ENCODE measurements around the gene ZNF451.
A peak's percentile ranks its signal among the peaks of the same experiment; 100 is the strongest.

The ZNF451 gene

GRCh38 chr6:57162028-57162427 is 72.0 kb downstream of the ZNF451 start:
- no peak overlapping the region for H3K4me3 ChIP-seq (ENCODE audit: low read length)
- no peaks in the 10 kb centered on the region for H3K9me3 ChIP-seq (ENCODE audit: insufficient read depth, low read depth, low read length)
- H3K4me1 ChIP-seq (ENCODE audit: insufficient read depth, low read length) = no peaks in the 10 kb centered on the region
- H3K27me3 ChIP-seq (ENCODE audit: insufficient read depth, low read length) = no peaks in the 10 kb centered on the region
- H3K36me3 ChIP-seq (ENCODE audit: insufficient read depth, low read depth, low read length) = peaks cover 27% of the 10 kb centered on the region
- H3K27ac ChIP-seq (ENCODE audit: low read length) = no peak overlapping the region
- no peak overlapping the region for H3K9ac ChIP-seq (ENCODE audit: low read depth, low read length)

- H3K4me3 ChIP-seq (ENCODE audit: low read length) = no peak overlapping the region
- peaks cover 32% of the 10 kb centered on the region for H3K36me3 ChIP-seq (ENCODE audit: insufficient read depth, low read depth, low read length)
- no peaks in the 10 kb centered on the region for H3K4me1 ChIP-seq (ENCODE audit: insufficient read depth, low read length)
- no peaks in the 10 kb centered on the region for H3K27me3 ChIP-seq (ENCODE audit: insufficient read depth, low read length)
- H3K9me3 ChIP-seq (ENCODE audit: insufficient read depth, low read depth, low read length) = no peaks in the 10 kb centered on the region
- no peak overlapping the region for H3K9ac ChIP-seq (ENCODE audit: low read depth, low read length)
- H3K27ac ChIP-seq (ENCODE audit: low read length) = no peak overlapping the region
Observed at GRCh38 chr6:57162516-57162915, 72.5 kb downstream of the ZNF451 start.

DNA sequence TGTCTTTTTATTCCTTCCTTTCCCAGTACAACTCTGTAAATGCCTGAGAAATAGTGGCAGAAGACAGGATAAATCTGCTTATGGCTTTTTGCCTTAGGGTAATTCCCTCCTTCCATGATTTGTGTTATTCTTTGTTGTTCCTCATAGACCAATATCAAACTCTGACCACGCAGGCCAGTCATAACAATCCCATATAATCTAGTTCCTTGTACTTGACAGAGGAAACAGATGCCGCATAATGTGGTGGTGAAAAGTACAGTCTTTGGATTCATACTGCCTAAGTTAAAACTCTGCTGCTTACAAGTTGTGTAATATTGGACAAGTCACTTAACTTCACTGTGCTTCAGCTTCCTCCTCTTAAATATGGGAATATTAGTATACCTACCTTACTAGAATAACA is 74.0 kb downstream of the ZNF451 start:
- peaks cover 35% of the 10 kb centered on the region for H3K36me3 ChIP-seq (ENCODE audit: insufficient read depth, low read depth, low read length)
- no peaks in the 10 kb centered on the region for H3K27me3 ChIP-seq (ENCODE audit: insufficient read depth, low read length)
- H3K9ac ChIP-seq (ENCODE audit: low read depth, low read length) = no peak overlapping the region
- no peak overlapping the region for H3K4me3 ChIP-seq (ENCODE audit: low read length)
- H3K4me1 ChIP-seq (ENCODE audit: insufficient read depth, low read length) = no peaks in the 10 kb centered on the region
- H3K9me3 ChIP-seq (ENCODE audit: insufficient read depth, low read depth, low read length) = no peaks in the 10 kb centered on the region
- H3K27ac ChIP-seq (ENCODE audit: low read length) = no peak overlapping the region

DNA sequence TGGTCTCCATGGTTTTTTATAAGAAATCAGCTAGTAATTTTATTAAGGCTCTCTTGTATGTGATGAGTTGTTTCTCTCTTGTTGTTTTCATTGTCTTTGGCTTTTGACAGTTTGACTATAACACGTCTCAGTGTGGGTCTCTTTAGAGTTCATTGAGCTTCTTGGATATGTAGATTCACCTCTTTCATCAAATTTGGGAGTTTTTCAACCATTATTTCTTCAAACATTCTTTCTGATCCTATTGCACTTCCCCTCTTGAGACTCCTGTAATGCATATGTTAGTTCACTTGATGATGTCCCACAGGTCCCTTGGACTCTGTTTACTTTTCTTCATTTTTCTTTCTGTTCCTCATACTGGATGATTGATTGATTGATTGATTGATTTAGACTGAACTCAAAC is 75.1 kb downstream of the ZNF451 start:
- peaks cover 35% of the 10 kb centered on the region for H3K36me3 ChIP-seq (ENCODE audit: insufficient read depth, low read depth, low read length)
- H3K27me3 ChIP-seq (ENCODE audit: insufficient read depth, low read length) = no peaks in the 10 kb centered on the region
- H3K4me3 ChIP-seq (ENCODE audit: low read length) = no peak overlapping the region
- no peaks in the 10 kb centered on the region for H3K9me3 ChIP-seq (ENCODE audit: insufficient read depth, low read depth, low read length)
- no peak overlapping the region for H3K27ac ChIP-seq (ENCODE audit: low read length)
- H3K9ac ChIP-seq (ENCODE audit: low read depth, low read length) = no peak overlapping the region
- H3K4me1 ChIP-seq (ENCODE audit: insufficient read depth, low read length) = no peaks in the 10 kb centered on the region

DNA sequence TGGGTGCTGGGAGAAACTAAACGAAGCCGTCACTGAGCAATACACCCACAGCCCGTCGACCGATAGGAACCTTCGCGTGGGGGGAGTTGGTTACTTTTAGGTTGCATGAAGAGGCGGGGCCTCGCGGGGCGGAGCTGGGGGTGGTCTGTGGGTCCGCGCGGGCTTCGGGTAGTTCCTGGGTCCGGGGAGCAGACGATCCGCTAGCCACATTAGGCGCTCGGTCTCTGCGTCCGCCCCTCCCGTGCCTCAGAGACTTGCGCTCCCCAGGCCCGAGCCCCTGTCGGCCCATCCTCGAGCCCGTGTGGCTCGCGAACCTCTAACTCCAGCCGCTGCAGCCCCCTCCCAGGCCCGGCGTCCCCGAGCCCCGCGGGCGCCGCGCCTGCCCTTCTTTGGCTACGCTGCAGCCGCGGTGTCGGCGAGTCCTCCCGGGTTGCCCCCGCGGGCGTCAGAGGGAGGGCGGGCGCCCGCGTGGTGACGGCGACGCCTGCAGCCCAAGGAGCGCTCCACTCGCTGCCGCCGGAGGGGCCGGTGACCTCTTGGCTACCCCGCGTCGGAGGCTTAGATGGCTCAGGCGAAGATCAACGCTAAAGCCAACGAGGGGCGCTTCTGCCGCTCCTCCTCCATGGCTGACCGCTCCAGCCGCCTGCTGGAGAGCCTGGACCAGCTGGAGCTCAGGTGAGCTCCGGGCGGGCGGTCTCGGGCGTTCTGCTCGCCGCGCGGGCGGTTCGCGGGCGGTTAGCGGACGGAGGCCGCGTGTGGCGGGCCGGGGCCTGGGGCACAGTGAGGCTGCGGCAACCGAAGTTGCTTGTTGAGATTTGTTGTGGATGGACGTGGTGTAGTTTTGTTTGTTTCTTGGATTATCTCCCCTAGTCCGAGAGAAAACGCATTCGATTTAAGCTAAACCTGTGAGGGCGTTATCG is 82.4 kb downstream of the ZNF451 start, which contains the start of gene BAG2:
Gene BAG2, plus strand, starts transcription at position 191 of the 920 bp plus-strand sequence. Its CDS starts 372 bp downstream, at position 563.
- Histone ChIP-seq H3K9ac (ENCODE audit: low read depth, low read length) (peak within 1 kb of the TSS; percentile 82), H3K4me3 (ENCODE audit: low read length) (peak within 1 kb of the TSS; percentile 86), H3K36me3 (ENCODE audit: insufficient read depth, low read depth, low read length) (peaks cover 4% of the 10 kb centered on the region), H3K4me1 (ENCODE audit: insufficient read depth, low read length) (peaks cover 12% of the 10 kb centered on the region; the same call in 1 of the 2 replicates), H3K9me3 (ENCODE audit: insufficient read depth, low read depth, low read length) (no peaks in the 10 kb centered on the region), H3K27ac (ENCODE audit: low read length) (no peak within 1 kb of the TSS), H3K27me3 (ENCODE audit: insufficient read depth, low read length) (peaks cover 14% of the 10 kb centered on the region)

GRCh38 chr6:57173056-57173885 is 83.3 kb downstream of the ZNF451 start:
- Histone ChIP-seq H3K9ac (ENCODE audit: low read depth, low read length) (peak overlapping the region; percentile 82), H3K27me3 (ENCODE audit: insufficient read depth, low read length) (peaks cover 14% of the 10 kb centered on the region), H3K4me3 (ENCODE audit: low read length) (peak overlapping the region; percentile 86), H3K4me1 (ENCODE audit: insufficient read depth, low read length) (peaks cover 12% of the 10 kb centered on the region; the same call in 1 of the 2 replicates), H3K9me3 (ENCODE audit: insufficient read depth, low read depth, low read length) (no peaks in the 10 kb centered on the region), H3K27ac (ENCODE audit: low read length) (no peak overlapping the region), H3K36me3 (ENCODE audit: insufficient read depth, low read depth, low read length) (no peaks in the 10 kb centered on the region; the same call in 1 of the 2 replicates)

DNA sequence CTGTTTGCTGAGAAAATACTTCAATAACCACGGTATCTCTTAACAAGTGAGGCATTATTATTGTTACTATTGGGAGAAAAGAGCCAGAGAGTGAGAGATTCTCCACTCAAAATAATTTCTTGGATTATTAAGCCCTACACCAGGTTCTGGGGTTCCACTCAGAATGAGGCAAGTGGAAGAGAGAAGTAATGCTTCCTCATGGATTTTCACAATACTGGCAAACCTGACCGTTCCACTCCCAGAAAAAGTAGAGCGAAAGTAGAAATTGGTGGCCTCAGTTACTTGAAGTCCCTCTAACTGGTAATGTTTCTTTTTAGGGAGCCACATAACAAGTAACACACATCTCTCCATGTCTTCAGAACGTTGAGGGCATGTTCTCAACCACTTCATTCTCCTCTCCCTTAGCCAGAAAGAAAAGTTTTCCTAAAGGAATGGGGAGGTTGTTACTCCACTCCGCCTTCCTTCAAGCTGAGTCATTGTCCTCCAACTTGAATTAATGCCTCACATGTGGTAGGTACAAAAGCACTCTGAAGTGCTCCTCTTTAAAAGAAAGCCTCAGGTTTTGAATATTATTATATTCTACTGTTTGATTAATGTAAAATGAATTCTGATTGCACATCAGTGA is 84.0 kb downstream of the ZNF451 start:
- no peaks in the 10 kb centered on the region for H3K9me3 ChIP-seq (ENCODE audit: insufficient read depth, low read depth, low read length)
- no peaks in the 10 kb centered on the region; the same call in 1 of the 2 replicates for H3K36me3 ChIP-seq (ENCODE audit: insufficient read depth, low read depth, low read length)
- H3K9ac ChIP-seq (ENCODE audit: low read depth, low read length) = peak overlapping the region; percentile 82; the same call in 1 of the 2 replicates
- H3K4me1 ChIP-seq (ENCODE audit: insufficient read depth, low read length) = peaks cover 12% of the 10 kb centered on the region; the same call in 1 of the 2 replicates
- peaks cover 14% of the 10 kb centered on the region for H3K27me3 ChIP-seq (ENCODE audit: insufficient read depth, low read length)
- no peak overlapping the region for H3K27ac ChIP-seq (ENCODE audit: low read length)
- H3K4me3 ChIP-seq (ENCODE audit: low read length) = peak overlapping the region; percentile 86

DNA sequence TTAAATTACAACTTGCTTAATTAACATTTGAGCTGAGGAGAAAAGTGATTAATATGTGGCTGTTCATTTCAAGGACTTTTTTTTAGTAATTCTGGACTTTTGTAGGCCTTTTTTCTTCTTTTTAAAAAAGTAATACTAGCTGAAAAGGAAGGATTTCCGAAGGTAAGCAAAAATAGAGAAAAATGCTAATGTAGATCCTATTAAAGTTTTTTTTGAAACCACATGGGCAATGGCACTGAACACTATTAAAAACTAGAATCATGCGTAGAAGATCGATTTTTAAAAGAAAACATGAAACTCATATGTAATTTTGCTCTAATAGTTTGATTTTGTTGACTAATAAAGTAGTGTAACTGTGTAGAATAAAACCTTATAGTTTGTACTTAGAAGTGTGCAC is 84.5 kb downstream of the ZNF451 start:
- H3K36me3 ChIP-seq (ENCODE audit: insufficient read depth, low read depth, low read length) = no peaks in the 10 kb centered on the region
- H3K9ac ChIP-seq (ENCODE audit: low read depth, low read length) = peak overlapping the region; percentile 82; the same call in 1 of the 2 replicates
- H3K27me3 ChIP-seq (ENCODE audit: insufficient read depth, low read length) = peaks cover 14% of the 10 kb centered on the region
- H3K9me3 ChIP-seq (ENCODE audit: insufficient read depth, low read depth, low read length) = no peaks in the 10 kb centered on the region
- H3K4me1 ChIP-seq (ENCODE audit: insufficient read depth, low read length) = peaks cover 12% of the 10 kb centered on the region; the same call in 1 of the 2 replicates
- peak overlapping the region; percentile 86 for H3K4me3 ChIP-seq (ENCODE audit: low read length)
- H3K27ac ChIP-seq (ENCODE audit: low read length) = no peak overlapping the region

GRCh38 chr6:57177545-57178265 is 87.7 kb downstream of the ZNF451 start:
- peaks cover 14% of the 10 kb centered on the region for H3K27me3 ChIP-seq (ENCODE audit: insufficient read depth, low read length)
- H3K27ac ChIP-seq (ENCODE audit: low read length) = no peak overlapping the region

DNA sequence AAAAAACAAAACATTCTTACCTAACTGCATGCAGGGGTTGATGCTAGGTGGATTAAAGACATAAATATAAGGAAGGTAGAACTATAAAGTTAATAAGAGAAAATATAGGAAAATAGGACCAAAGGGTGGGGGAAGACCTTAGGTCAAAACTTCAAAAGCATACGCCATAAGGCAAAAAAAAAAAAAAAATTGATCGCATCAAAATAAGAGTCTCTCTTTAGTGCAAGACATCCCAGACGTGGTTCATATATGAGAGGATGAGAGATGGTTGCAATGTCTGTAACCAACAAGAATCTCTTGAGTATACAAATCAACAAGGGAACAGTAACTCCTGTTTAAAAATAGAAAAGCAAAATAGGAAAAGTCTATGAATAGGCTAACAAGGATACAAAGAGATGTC is 90.6 kb downstream of the ZNF451 start:
- Histone ChIP-seq H3K4me1 (ENCODE audit: insufficient read depth, low read length) (no peaks in the 10 kb centered on the region), H3K27me3 (ENCODE audit: insufficient read depth, low read length) (no peaks in the 10 kb centered on the region), H3K4me3 (ENCODE audit: low read length) (no peak overlapping the region), H3K27ac (ENCODE audit: low read length) (no peak overlapping the region), H3K36me3 (ENCODE audit: insufficient read depth, low read depth, low read length) (peaks cover 40% of the 10 kb centered on the region), H3K9me3 (ENCODE audit: insufficient read depth, low read depth, low read length) (no peaks in the 10 kb centered on the region), H3K9ac (ENCODE audit: low read depth, low read length) (no peak overlapping the region)

More at GRCh38 chr6:57177545-57178265, 87.7 kb downstream of the ZNF451 start:
- Histone ChIP-seq H3K4me3 (ENCODE audit: low read length) (no peak overlapping the region), H3K9me3 (ENCODE audit: insufficient read depth, low read depth, low read length) (no peaks in the 10 kb centered on the region), H3K9ac (ENCODE audit: low read depth, low read length) (no peak overlapping the region), H3K4me1 (ENCODE audit: insufficient read depth, low read length) (peaks cover 12% of the 10 kb centered on the region; the same call in 1 of the 2 replicates), H3K36me3 (ENCODE audit: insufficient read depth, low read depth, low read length) (peaks cover 13% of the 10 kb centered on the region)
